HEK293T (cell line): Measurements from ENCODE around the gene CD2AP.

Experiments used
- BHLHE40 ChIP-seq: fragments of 450-650 bp; IDR thresholded peaks from 2 replicates; pipeline ENCODE4 v1.6.1; 2016; ENCODE audit warnings: mild to moderate bottlenecking, moderate library complexity, borderline replicate concordance
- FOXA1 ChIP-seq: fragments of 450-650 bp; IDR thresholded peaks from 2 replicates; pipeline ENCODE4 v1.6.1; 2016; ENCODE audit warnings: mild to moderate bottlenecking
- FOXM1 ChIP-seq: fragments of 450-650 bp; IDR thresholded peaks from 2 replicates; pipeline ENCODE4 v1.6.1; 2017; ENCODE audit warnings: mild to moderate bottlenecking, borderline replicate concordance
- LEF1 ChIP-seq: fragments of 450-650 bp; IDR thresholded peaks from 2 replicates; pipeline ENCODE4 v1.6.1; 2017; ENCODE audit warnings: mild to moderate bottlenecking, borderline replicate concordance
- NFRKB ChIP-seq: fragments of 450-650 bp; IDR thresholded peaks from 2 replicates; pipeline ENCODE4 v1.6.1; 2016; ENCODE audit warnings: mild to moderate bottlenecking, moderate library complexity
- SP1 ChIP-seq: fragments of 450-650 bp; IDR thresholded peaks from 2 replicates; pipeline ENCODE4 v1.6.1; 2017
- SUZ12 ChIP-seq: fragments of 450-650 bp; IDR thresholded peaks from 2 replicates; pipeline ENCODE4 v1.6.1; 2016; ENCODE audit warnings: mild to moderate bottlenecking

GRCh38 chr6:47663462-47664216 is 186.1 kb downstream of the CD2AP start:
- no peak for TF ChIP-seq SUZ12
- TF ChIP-seq NFRKB, result no peak
- no peak for TF ChIP-seq BHLHE40
- TF ChIP-seq SP1, result no peak
- no peak for TF ChIP-seq FOXA1
- TF ChIP-seq FOXM1, result no peak
- TF ChIP-seq LEF1, result no peak
